Stimulated activated CD4-positive, alpha-beta T cell treated with anti-CD3 and anti-CD28 coated beads, TNF-alpha, amount 100 ng/mL, for 48 hours (primary cell): ENCODE measurements around the gene MSANTD2.

Experiments used
- DNase-seq, 3 donors: peaks; one replicate each; pipeline ENCODE4 v3.0.0-alpha.2; 2020; ENCODE audit warnings: low read depth in 3 of 3

The MSANTD2 gene

DNA sequence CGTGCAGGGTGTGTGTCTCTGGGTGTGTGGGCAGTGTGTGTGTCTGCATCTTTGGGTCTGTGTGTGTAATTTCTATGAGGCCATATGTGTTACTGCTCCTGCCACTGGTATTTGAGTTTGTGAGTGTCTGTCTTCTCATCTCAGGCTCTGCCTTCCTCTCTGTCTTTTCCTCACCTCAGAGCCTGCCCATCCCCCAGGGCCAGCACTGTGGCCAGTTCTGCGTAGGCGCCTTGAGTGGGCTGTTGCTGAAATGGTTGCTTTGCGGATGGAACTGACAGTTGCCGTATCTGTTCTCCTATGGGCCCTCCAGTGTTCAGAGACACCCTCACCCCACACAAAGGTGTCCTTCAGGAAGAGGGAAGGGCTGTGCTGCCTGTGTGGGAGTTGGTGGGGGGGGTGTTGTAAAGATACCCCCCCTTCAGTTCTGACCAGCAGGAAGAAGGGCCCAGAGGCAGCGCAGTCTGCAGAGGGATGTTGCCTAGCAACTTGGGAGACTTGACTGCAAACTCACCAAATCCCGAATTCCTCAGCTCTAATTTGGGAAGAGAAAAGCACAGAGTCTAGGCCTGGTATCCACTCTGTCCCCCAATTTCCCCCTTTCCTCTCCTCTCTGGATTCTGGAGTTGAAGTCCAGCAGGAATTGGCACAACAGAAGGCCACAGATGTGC is 62.4 kb downstream of the MSANTD2 start:
- no peak for DNase-seq

DNA sequence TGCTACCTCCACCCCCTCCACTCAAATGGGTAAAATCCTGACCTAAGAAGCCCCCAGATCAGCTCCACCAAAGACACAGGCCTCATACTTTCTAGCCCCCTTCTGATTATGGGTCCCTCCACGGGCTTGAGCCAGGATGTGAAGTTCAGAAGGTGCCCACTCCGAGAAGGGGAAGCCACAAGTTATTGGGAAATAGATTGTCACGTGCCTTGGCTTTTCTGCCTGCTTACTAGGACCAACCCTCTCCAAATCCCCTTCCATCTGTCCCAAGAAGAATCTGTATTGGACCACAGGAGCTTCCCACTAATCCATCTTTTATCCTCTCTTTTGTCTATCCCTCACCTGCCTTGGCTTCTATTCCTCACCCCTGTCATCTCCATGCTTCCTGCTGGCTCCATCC is 63.5 kb downstream of the MSANTD2 start:
- no peak for DNase-seq

GRCh38 chr11:124732230-124732629 is 68.0 kb downstream of the MSANTD2 start:
- DNase-seq: no peak

GRCh38 chr11:124729571-124729970 is 70.6 kb downstream of the MSANTD2 start:
- DNase-seq: no peak

- no peak for DNase-seq
These were observed 72.1 kb downstream of the MSANTD2 start for GRCh38 chr11:124728134-124728533.

DNA sequence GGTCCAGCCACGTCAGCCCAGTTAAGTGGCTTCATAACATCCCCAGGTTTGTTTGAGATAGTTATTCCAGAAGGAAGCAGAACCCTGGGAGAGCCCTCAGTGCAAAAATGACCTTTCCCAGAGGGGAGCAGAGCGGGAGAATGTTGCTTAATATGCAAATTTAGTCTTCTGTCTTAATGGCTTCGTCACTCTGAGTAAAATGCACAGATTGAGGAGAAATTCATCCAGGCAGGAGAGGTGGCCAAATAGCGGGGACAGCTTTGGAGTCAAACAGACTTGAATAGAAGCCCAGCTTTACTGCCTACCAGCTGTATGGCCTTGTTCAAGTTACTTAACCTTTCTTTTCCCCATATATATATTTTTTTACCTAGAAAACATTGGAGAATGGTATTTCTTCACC is 72.7 kb downstream of the MSANTD2 start:
- no peak for DNase-seq

- no peak for DNase-seq
These were observed 74.5 kb downstream of the MSANTD2 start for GRCh38 chr11:124725719-124726105.

- DNase-seq: no peak
These were observed 75.1 kb downstream of the MSANTD2 start for GRCh38 chr11:124724979-124725718.

- no peak for DNase-seq
These were observed 78.0 kb downstream of the MSANTD2 start for GRCh38 chr11:124722176-124722575.

DNA sequence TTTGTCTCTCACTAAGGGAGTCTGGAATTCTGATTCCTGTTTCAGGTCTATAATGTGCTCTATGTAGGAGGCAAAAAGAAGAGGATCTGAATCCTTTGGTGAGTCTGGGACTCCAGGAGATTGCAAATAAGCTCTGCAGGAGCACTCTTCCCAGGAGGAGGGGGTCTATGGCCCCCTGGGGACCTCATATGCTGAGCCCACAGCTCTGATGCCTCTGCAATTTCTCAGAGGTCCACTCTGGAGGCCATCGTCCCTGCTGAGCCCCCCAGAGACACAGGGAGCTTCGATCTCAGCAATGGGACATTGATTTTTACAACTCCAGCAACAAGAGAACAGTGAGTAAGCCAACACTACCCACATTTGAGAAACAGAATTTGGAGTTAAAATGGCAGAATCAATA is 80.7 kb downstream of the MSANTD2 start:
- DNase-seq: no peak

DNA sequence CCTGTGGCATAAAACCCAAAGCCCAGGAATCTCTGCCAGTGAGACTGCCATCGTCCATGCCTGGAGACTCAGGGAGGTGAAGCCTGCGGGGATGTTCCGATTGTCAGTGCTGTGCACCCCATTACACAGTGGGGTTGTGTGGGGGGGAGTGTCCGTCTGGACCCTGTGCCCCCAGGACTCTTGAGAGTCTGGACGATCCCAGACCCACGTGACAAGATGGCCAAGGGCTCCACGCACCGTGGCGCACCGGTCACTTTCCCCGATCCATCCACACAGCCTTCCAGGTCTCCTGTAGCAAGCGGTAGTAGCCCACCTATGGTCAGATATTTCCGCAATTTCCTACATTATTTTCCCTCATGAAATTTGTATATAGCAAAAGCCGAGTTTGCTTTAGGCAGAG is 81.4 kb downstream of the MSANTD2 start:
- no peak for DNase-seq

DNA sequence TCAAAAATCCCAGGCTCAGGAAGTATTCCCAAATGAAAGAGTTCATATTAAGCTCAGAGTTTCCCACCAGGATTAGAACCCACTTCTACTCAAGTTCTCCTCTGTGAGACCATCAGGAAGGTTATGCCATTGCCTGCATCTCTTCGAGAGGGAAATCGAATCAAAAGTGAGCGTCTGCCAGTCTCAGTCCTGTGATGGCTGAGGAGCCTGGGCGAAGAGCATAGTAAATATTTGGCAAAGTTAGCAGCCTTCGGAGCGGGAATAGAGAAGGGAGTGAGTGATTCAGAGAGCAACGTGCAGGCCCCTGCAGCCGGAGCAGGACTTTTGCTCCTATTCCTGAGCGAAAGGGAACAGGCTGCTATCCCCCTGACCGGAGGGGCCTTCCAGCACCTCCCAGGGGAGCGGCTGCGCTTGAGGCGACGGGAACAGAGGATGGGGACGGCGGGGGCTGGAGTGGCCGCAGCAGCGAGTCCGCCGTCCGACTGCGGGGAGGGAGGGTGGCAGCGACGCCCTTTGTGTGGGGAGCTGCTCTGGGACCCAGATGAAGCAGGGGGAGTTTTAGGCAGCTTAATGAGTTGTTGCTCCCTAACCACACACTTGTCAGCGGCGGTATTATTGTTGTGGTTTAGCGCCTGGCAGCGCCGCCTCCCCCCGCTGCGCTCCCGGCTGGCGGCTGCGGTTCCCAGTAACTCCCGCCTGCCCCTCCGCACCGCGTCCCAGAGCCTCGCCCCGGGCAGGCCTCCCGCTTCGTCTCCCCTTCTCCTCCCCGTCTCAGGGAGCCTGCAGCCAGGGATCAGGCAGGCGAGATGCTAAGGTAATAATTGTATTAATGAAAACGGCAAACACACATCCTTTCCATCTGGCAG is 82.2 kb downstream of the MSANTD2 start:
- DNase-seq: no peak

- DNase-seq: no peak
These were observed 82.8 kb downstream of the MSANTD2 start for GRCh38 chr11:124717421-124717785.

DNA sequence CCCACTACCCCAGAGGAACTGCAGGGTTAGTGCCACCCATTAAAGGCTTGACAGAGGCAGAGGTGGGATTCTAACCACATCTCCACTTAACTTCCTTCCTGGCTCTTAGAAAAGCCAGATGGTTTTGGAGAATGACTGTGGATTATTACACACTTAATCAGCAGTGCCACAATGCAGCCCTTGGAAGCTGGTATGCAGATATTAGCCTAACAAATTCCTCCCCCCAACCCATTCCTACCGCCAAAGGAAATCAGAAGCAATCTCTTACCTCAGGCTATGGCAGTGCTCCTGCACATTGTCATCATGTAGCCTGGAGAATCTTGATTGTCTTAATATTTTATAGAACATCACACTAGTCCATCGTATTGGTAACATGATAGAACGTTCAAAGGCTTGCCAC is 83.6 kb downstream of the MSANTD2 start:
- DNase-seq: no peak
